GM12892 (cell line): ENCODE data around the gene ATP2B3.
A peak's percentile ranks its signal among the peaks of the same experiment; 100 is the strongest.
"Not testable (repeated sequence)": the region's sequence is repeated elsewhere in the genome, so short reads cannot be mapped to it uniquely, and the experiment has no call there.

Experiments used
- DNase-seq: peaks from one replicate; pipeline ENCODE4 v3.0.0; 2011; ENCODE audit not compliant: insufficient read length
- FAIRE-seq: peaks from 2 replicates; lab custom pipeline; 2011; peaks lifted over from hg19 to GRCh38; lab: Jason Lieb, UNC
- POLR2A ChIP-seq: IDR thresholded peaks from 2 replicates; pipeline ENCODE4 v1.6.1; 2011; ENCODE audit warnings: low read depth, low read length, control low read depth
- POLR2AphosphoS5 ChIP-seq: IDR thresholded peaks from 2 replicates; pipeline ENCODE4 v1.6.1; 2011; ENCODE audit warnings: low read depth, low read length, control low read depth
- TAF1 ChIP-seq: IDR thresholded peaks from 2 replicates; pipeline ENCODE4 v1.6.1; 2011; ENCODE audit warnings: low read depth, mild to moderate bottlenecking, control low read depth, low read length, borderline replicate concordance

ATP2B3 gene

DNA sequence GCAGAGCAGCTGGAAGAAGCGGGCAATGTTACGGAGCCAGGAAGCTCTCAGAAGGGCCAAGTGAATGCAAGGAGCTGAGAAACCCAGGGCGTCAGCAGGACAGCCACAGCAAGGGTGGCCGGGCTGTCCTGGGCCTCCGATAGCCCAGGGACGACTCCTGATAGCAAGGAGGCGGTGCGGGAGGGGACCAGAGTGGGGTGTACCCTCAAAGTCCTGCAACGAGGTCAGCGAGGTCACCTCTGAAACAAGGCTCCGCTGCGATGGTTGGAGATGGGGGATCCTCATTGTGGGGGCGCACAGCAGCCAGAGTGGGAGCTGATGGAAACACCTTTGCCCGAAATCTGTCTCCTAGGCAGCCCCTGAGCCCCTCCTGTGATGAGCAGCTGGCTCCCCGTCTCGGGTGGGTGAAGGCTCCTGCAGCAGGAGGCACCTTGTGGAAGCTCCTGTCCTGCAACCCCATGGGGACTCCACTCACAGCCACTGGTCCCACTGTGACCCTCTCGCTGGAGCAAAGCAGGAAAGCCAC lies 85.8 kb downstream of the ATP2B3 start:
- no peak for TF ChIP-seq TAF1
- no peak for TF ChIP-seq POLR2AphosphoS5
- no peak for TF ChIP-seq POLR2A
- FAIRE-seq, result no peak
- no peak for DNase-seq

DNA sequence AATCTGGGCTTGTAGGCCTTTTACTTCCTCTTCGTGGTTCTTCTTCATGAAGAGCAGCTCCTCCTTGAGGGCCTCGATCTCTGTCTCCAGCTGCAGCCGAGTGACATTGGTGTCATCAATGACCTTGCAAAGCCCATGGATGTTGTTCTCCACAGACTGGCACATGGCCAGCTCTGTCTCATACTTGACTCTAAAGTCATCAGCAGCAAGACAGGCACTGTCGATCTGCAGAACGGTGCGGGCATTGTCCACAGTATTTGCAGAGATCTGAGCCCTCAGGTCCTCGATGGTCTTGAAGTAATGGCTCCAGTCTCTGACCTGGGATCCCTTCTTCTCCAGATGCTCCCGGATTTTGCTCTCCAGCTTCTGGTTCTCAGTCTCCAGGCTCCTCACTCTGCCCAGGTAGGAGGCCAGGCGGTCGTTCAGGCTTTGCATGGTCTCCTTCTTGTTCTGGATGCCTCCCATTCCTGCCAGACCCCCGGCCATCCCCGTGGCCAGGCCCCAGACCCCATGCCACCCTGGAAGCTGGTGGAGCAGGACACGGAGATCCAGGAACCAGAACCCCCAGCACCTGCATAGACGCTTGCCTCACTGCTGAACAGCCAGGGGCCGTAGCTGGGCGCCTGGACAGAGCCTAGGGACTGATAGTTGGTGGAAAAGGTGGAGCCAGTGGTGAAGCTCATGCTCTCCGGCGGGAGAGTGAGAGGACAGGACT lies 87.4 kb downstream of the ATP2B3 start:
- not testable (repeated sequence) for FAIRE-seq, DNase-seq

DNA sequence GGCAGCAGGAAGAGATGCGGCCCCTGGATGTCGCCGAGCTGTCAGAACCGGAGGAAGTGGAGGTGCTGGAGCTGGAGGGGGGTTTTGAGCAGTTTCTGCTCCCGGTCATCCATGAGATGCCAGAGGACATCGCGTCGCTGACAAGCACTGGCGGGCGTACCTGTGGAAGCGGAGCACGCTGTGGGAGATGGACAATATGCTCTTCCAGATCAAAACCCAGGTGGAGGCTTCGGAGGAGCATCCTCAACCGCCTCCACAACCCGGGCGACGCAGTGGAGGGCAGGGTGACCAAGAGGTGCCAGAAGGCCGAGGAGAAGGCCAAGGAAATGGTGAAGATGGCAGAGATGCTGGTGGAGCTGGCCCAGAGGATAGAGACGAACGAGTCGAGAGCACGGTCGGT lies 89.1 kb downstream of the ATP2B3 start:
- FAIRE-seq, result no peak
- TF ChIP-seq POLR2AphosphoS5 (no peak), TAF1 (no peak), POLR2A (no peak)
- DNase-seq, result no peak

DNA sequence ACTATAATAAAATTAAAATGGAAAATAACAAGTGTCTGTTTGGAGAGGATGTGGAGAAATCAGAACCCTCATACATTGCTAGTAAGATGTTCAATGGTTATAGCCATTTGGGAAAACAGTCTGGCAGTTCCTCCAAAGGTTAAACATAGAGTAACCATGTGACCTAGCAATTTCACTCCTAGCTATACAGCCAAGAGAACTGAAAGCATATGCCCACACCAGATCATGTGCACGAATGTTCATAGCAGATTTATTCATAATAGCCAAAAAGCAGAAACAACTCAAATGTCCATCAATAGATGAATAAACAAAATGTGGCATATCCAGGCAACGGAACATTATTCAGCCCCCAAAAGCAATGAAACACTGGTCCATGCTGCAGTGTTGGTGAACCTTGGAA lies 90.9 kb downstream of the ATP2B3 start:
- DNase-seq (no peak), FAIRE-seq (no peak)
- TF ChIP-seq TAF1, result no peak
- no peak for TF ChIP-seq POLR2A
- no peak for TF ChIP-seq POLR2AphosphoS5

DNA sequence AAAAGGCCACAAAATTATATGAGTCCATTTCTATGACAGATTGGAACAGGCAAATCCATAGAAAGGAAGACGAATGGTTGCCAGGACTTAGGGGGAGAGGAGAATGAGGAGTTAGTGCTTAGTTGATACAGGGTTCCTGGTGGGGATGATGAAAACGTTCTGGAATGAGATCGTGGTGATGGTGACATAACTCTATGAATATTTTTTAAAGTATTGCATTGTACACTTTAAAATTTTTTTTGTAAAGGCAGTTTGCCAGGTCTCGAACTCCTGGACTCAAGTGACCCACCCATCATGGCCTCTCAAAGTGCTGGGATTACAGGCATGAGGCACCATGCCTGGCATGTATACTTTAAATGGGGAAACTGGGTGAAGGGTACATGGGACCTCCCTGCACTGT lies 91.4 kb downstream of the ATP2B3 start:
- TF ChIP-seq POLR2A (no peak), TAF1 (no peak)
- DNase-seq (no peak), FAIRE-seq (no peak)

DNA sequence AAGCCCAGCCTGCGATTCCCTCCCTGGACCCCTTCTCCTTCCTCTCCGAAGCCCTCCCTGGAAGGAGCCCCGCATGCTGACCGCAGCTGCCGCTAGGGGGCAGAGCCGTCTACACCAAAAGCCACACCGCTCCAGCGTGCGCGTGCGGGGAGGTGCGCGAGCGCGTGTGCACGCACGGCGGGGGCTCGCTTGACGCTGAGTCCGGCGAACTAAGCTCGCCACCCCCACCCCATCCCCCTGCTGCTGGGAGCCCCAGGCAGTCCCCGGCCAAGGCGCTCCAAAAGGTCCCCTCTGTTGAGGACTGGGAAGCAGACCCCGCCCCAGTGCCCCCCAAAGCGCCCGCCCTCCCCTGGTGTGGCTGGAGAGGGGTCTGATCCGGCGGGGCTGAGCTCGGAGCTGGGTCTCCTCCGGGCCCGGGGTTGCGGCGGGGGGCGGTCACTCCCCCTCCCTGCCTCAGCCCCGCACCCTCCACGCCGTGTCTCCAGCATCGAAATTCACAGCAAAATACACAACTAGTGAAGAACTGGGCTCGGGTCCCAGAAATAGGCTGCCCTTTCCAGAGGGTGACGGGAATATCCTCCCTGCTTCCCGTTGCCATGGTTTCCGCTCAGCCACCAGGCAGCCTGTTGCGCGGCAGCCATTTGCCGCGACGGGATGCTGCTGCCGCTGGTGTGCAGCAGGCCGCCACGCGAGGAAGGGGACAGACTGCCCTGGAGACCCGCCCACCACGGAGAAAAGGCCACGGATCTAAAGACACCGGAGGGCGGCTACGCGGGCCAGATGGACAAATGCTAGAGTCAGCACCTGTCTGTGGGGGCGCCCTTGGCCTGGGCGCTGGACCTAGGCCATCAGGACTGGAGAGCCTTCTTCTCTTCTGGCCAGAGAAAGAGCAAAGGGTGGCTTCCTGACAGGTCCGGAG lies 92.7 kb downstream of the ATP2B3 start:
- TF ChIP-seq POLR2AphosphoS5 (no peak), POLR2A (no peak), TAF1 (no peak)
- peak; percentile 53 for FAIRE-seq

DNA sequence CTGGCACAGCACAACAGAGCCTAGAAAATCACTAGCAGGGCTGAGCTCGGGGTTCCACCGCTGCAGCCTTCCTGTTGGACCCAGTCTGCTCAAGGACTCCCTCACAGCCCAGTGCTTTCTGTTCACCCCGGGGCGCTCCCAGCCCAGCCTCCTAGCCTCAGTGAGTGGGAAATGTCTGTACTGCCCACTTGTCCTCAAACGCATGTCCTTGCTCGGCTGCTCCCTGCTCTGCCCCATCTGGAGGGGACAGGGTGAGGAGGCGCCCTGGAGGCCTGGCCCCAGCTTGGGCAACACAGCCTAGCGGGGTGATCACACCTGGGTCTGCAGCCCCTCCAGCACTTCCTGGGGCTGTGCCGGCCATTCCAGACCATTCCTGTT lies 93.4 kb downstream of the ATP2B3 start:
- no peak for TF ChIP-seq POLR2A
- TF ChIP-seq POLR2AphosphoS5, result no peak
- no peak for TF ChIP-seq TAF1
- DNase-seq (no peak), FAIRE-seq (no peak)

More for the DNA sequence above, 92.7 kb downstream of the ATP2B3 start:
- peak; percentile 60 for DNase-seq

DNA sequence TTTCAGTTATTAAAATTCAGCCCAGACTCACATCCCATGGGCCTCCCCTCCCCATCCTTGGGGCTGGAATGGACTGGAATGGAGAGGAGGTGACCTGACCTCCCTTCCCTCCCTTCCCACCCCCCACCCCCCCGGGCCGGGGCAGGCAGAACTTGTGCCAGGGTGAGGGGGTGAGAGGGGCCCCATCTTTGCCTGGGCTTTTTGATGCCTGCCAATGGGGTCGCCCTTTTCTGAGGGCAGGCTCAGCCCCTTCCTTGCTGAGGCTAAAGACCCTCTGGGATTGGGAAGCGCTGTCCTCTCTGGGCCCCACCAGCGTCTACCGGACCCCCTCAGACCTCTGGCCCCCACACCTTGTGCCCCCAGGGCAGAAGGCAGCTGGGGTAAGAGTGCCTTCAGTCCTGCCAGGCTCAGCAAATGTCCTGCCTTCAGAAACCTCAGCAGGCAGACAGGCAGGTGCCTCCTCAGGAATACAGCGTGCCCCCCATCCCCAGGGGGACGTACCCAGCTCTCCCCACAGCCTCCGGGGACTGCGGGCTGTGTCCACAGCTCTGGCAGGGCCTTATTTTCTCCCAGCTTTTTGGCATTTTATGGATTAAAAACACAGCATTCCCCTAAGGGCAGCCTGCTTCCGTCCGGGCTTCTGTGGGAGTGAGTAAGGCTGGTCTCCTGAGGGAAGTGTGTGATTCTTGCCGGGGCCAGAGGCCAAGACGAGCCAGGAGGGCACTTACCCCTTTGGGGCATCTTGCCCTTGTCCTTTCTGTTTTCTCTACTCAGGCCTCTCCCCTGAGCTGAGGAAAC lies 94.1 kb downstream of the ATP2B3 start:
- FAIRE-seq (no peak), DNase-seq (no peak)
- TF ChIP-seq TAF1, result no peak
- TF ChIP-seq POLR2AphosphoS5, result no peak
- TF ChIP-seq POLR2A, result no peak

DNA sequence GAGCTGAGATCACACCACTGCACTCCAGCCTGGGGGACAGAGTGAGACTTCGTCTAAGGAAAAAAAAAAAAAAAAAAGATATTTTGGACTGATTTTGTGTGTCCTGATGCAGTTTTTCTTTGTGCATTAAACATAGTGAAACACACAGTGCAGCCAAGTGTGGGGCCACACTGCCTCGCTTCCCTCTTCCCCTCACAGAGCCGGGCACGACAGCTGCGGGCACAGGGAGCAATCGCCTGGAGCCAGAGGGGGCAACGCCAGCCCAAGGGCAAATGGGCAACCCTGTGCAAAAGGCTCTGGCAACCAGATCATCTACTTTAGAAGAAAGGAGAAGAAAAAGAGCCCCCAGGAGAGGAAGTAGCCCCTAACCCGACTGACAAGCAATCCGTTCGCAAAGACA lies 95.0 kb downstream of the ATP2B3 start:
- TF ChIP-seq POLR2A, result no peak
- no peak for TF ChIP-seq POLR2AphosphoS5
- TF ChIP-seq TAF1, result no peak
- DNase-seq (no peak), FAIRE-seq (no peak)

DNA sequence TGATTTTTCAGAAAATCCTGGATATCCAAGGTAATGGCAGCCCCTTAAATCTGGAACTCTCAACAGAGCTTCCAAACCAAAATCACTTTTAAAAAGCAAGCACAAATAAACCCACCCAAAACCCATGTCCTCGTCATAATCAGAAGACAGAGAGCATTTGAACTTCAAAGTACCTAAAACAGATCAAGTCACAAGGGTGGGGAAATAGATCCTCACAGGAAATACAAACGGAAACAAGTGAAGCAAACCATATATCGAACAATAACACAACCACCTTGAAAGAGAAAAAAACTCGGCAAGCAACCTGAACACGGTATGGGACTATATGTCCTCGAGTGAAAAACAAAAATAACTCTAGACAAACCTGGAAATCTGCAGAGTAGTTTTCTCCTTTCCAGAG lies 97.4 kb downstream of the ATP2B3 start:
- no peak for FAIRE-seq
- no peak for DNase-seq
- no peak for TF ChIP-seq POLR2A
- no peak for TF ChIP-seq POLR2AphosphoS5
- no peak for TF ChIP-seq TAF1

DNA sequence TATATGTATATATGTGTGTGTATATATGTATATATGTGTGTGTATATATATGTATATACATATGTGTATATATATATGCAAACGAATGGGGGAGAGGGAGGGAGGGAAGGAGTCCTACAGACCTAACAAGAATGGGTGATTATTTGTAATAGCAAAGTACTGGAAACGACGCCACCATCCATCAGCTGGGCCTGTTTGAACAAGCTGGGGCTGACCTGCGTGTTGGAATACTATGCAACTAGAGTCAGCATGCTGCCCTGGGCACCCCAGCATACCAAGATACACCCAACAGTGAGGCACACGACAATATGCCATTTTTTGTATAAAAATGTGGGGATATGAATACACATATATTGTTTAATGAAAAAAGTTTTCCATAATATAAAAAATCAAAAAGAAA lies 103.1 kb downstream of the ATP2B3 start:
- TF ChIP-seq TAF1 (no peak), POLR2AphosphoS5 (no peak), POLR2A (no peak)
- FAIRE-seq (no peak), DNase-seq (no peak)
